ENCODE measurements around the gene MSL3. TPM values are rescaled to one million over a fixed set of nuclear protein-coding genes. Genes with fewer than 3 reads are reported as not detected.

Gene MSL3
- total and polyA plus RNA-seq, 12 donors, result 12.0 to 43.7 (median 19.3) TPM

GRCh38 chrX:11750694-11751093 is 7.3 kb upstream of the MSL3 start:
- intact Hi-C loops (cut with DNase I), result no loop called here
- H3K4me1 ChIP-seq (replicated peaks in 1 of 2), result no peaks in the 10 kb centered on the region
- TF ChIP-seq POLR2A (IDR thresholded peaks at IDR 0.05) (no peak), CTCF (IDR thresholded peaks at IDR 0.05) (no peak)
- no peak overlapping the region for H3K27ac ChIP-seq
- 68 to 85% (median 76%) methylated on average over 4 of the region's 4 CpGs for WGBS, 4 donors
- no peak for DNase-seq
- H3K36me3 ChIP-seq (replicated peaks in 1 of 2), result no peaks in the 10 kb centered on the region
- H3K9me3 ChIP-seq (replicated peaks in 1 of 3), result no peaks in the 10 kb centered on the region
- no peak overlapping the region for H3K4me3 ChIP-seq
- H3K27me3 ChIP-seq, result peaks cover 21% of the 10 kb centered on the region

GRCh38 chrX:11751261-11751660 is 6.8 kb upstream of the MSL3 start:
- Histone ChIP-seq H3K4me3 (no peak overlapping the region), H3K36me3 (replicated peaks in 1 of 2) (no peaks in the 10 kb centered on the region), H3K27me3 (peaks cover 21% of the 10 kb centered on the region), H3K9me3 (replicated peaks in 1 of 3) (no peaks in the 10 kb centered on the region), H3K4me1 (replicated peaks in 1 of 2) (no peaks in the 10 kb centered on the region), H3K27ac (no peak overlapping the region)
- TF ChIP-seq CTCF (IDR thresholded peaks at IDR 0.05), result no peak
- TF ChIP-seq POLR2A (IDR thresholded peaks at IDR 0.05), result no peak
- intact Hi-C loops (cut with DNase I), result no loop called here
- no peak for DNase-seq

GRCh38 chrX:11753668-11754067 is 4.4 kb upstream of the MSL3 start:
- H3K27ac ChIP-seq, result no peak overlapping the region
- H3K4me1 ChIP-seq (replicated peaks in 1 of 2), result no peaks in the 10 kb centered on the region
- DNase-seq, result no peak
- no peaks in the 10 kb centered on the region for H3K36me3 ChIP-seq (replicated peaks in 1 of 2)
- no peak overlapping the region for H3K4me3 ChIP-seq
- H3K27me3 ChIP-seq, result peaks cover 18% of the 10 kb centered on the region
- H3K9me3 ChIP-seq (replicated peaks in 1 of 3), result no peaks in the 10 kb centered on the region
- TF ChIP-seq POLR2A (IDR thresholded peaks at IDR 0.05) (no peak), CTCF (IDR thresholded peaks at IDR 0.05) (no peak)
- 75 to 100% (median 89%) methylated on average over 2 of the region's 2 CpGs for WGBS, 4 donors
- intact Hi-C loops (cut with DNase I), result no loop called here

GRCh38 chrX:11754958-11755645 is 2.9 kb upstream of the MSL3 start:
- intact Hi-C loops (cut with DNase I), result no loop called here
- Histone ChIP-seq H3K27me3 (peaks cover 12% of the 10 kb centered on the region), H3K36me3 (replicated peaks in 1 of 2) (no peaks in the 10 kb centered on the region), H3K9me3 (replicated peaks in 1 of 3) (no peaks in the 10 kb centered on the region), H3K27ac (no peak overlapping the region), H3K4me1 (replicated peaks in 1 of 2) (no peaks in the 10 kb centered on the region), H3K4me3 (no peak overlapping the region)
- DNase-seq, result no peak
- TF ChIP-seq CTCF (IDR thresholded peaks at IDR 0.05), result no peak
- no peak for TF ChIP-seq POLR2A (IDR thresholded peaks at IDR 0.05)
- 81 to 93% (median 87%) methylated on average over 10 to 18 of the region's 18 CpGs for WGBS, 4 donors

All from adrenal gland (tissue), 12 donors.